ENCODE measurements around the gene INO80B. TPM values are rescaled to one million over a fixed set of nuclear protein-coding genes. Genes with fewer than 3 reads are reported as not detected.

Gene INO80B
- total RNA-seq, 3 donors from 2014 or later, result 12.6 to 26.2 (median 24.4) TPM

DNA sequence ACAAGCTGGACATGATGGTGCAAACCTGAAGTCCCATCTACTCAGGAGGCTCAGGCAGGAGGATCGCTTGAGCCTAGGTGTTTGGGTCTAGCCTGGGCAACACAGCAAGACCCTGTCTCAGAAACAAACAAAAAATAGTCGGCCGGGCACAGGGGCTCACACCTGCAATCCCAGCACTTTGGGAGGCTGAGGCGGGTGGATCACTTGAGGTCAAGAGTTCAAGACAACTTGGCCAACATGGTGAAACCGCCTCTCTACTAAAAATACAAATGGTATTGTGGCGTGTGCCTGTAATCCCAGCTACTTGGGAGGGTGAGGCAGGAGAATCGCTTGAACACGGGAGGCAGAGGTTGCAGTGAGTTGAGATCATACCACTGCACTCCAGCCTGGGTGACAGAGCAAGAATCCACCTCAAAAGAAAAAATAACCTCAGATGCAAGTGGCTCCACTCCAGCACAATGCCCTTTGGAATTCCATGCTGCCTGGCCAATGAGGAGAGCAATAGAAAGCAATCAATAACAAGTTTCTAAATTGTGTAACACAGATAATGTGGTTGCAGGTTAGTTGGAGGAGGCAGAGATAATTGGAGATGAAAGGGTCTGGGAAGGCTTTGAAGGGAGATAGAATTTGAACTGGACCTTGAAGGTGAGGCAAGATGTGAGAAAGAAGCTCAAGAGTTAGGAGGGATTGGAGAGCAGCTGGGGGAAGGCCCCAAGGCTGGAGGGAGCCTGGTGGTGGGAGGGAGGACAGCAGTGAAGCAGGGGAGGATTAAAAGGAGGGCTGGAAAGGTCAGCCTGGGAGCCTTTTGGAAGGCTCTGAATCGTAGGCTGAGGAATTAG lies 34.0 kb downstream of the INO80B start:
- Histone ChIP-seq H3K27me3 (no peaks in the 10 kb centered on the region), H3K4me1 (no peaks in the 10 kb centered on the region), H3K4me3 (no peak overlapping the region), H3K36me3 (peaks cover 3% of the 10 kb centered on the region), H3K27ac (no peak overlapping the region), H3K9me3 (no peaks in the 10 kb centered on the region)
- no peak for TF ChIP-seq POLR2A (IDR thresholded peaks at IDR 0.05)
- no peak for TF ChIP-seq CTCF (IDR thresholded peaks at IDR 0.05)
- no peak for TF ChIP-seq POLR2AphosphoS5 (IDR thresholded peaks at IDR 0.05)
- intact Hi-C loops (cut with DNase I; ENCODE audit: low total_unique reads), result no loop called here
- no peak for DNase-seq (ENCODE audit: low spot score in 2 of 2)

GRCh38 chr2:74489906-74490305 lies 35.0 kb downstream of the INO80B start:
- peaks cover 3% of the 10 kb centered on the region for H3K36me3 ChIP-seq
- H3K4me3 ChIP-seq, result no peak overlapping the region
- no peaks in the 10 kb centered on the region for H3K27me3 ChIP-seq
- no peak for DNase-seq (ENCODE audit: low spot score in 2 of 2)
- H3K27ac ChIP-seq, result no peak overlapping the region
- TF ChIP-seq POLR2A (IDR thresholded peaks at IDR 0.05), result no peak
- TF ChIP-seq POLR2AphosphoS5 (IDR thresholded peaks at IDR 0.05), result no peak
- TF ChIP-seq CTCF (IDR thresholded peaks at IDR 0.05), result no peak
- no peaks in the 10 kb centered on the region for H3K9me3 ChIP-seq
- no peaks in the 10 kb centered on the region for H3K4me1 ChIP-seq
- intact Hi-C loops (cut with DNase I; ENCODE audit: low total_unique reads), result no loop called here

- H3K4me3 ChIP-seq, result no peak overlapping the region
- no peaks in the 10 kb centered on the region for H3K9me3 ChIP-seq
- DNase-seq (ENCODE audit: low spot score in 2 of 2), result no peak
- H3K27ac ChIP-seq, result no peak overlapping the region
- TF ChIP-seq CTCF (IDR thresholded peaks at IDR 0.05), result no peak
- no peak for TF ChIP-seq POLR2AphosphoS5 (IDR thresholded peaks at IDR 0.05)
- no peak for TF ChIP-seq POLR2A (IDR thresholded peaks at IDR 0.05)
- H3K27me3 ChIP-seq, result no peaks in the 10 kb centered on the region
- H3K36me3 ChIP-seq, result peaks cover 3% of the 10 kb centered on the region
- intact Hi-C loops (cut with DNase I; ENCODE audit: low total_unique reads), result no loop called here
- H3K4me1 ChIP-seq, result no peaks in the 10 kb centered on the region
Measured at GRCh38 chr2:74491648-74492544, 37.0 kb downstream of the INO80B start.

DNA sequence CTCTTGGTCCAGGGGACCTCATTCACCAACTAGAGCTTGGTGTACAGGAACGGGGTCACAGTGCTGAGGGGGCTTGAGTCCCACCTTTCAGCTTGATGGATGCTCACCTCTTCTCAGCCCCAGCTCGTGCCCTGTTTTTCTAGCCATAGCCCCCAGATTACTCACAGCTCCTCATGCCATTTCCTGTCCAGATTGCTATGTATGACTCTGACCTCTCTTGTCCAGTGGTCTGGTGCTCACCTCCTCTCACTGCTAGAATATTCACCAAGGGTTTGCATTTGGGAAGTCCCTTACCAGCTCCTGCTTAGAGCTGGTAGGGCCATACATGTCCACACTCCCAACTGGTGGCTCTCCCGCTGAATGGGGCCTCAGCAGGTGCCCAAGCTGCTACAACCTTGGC lies 38.7 kb downstream of the INO80B start:
- DNase-seq (ENCODE audit: low spot score in 2 of 2), result no peak
- Histone ChIP-seq H3K4me3 (no peak overlapping the region), H3K4me1 (no peaks in the 10 kb centered on the region), H3K9me3 (no peaks in the 10 kb centered on the region), H3K27ac (no peak overlapping the region), H3K27me3 (peaks cover 0 to 6% of the 10 kb centered on the region in 2 donors), H3K36me3 (peaks cover 3% of the 10 kb centered on the region)
- TF ChIP-seq CTCF (IDR thresholded peaks at IDR 0.05), result no peak
- no peak for TF ChIP-seq POLR2A (IDR thresholded peaks at IDR 0.05)
- TF ChIP-seq POLR2AphosphoS5 (IDR thresholded peaks at IDR 0.05), result no peak
- intact Hi-C loops (cut with DNase I; ENCODE audit: low total_unique reads), result no loop called here

DNA sequence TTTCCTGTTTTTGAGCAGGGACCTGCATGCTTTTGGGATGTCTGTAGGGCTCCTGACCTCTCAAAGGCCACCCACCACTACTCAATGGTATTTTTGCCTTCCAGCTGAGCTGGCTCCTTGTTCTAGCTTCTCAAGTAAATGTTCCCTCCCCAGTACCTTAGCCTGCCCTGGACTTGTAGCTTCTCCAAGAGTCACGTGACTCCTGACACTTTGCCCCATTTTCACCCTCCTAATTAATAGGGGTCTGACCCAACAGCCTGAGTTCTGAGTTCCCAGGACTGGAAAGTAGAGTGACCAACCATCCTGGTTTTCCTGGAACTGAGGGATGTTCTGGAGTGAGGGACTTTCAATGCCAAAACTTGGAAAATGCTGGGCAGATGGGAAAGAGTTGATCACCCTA lies 40.6 kb downstream of the INO80B start:
- intact Hi-C loops (cut with DNase I; ENCODE audit: low total_unique reads), result no loop called here

More for the DNA sequence above, 40.6 kb downstream of the INO80B start:
- Histone ChIP-seq H3K4me3 (no peak overlapping the region), H3K27me3 (peaks cover 6 to 7% of the 10 kb centered on the region in 2 donors), H3K9me3 (no peaks in the 10 kb centered on the region), H3K36me3 (peaks cover 3% of the 10 kb centered on the region), H3K27ac (no peak overlapping the region), H3K4me1 (peaks cover 0 to 3% of the 10 kb centered on the region in 2 donors)
- TF ChIP-seq POLR2A (IDR thresholded peaks at IDR 0.05), result no peak
- TF ChIP-seq POLR2AphosphoS5 (IDR thresholded peaks at IDR 0.05), result no peak
- no peak for DNase-seq (ENCODE audit: low spot score in 2 of 2)
